Islet precursor cell (in vitro differentiated cells): Measurements from ENCODE around the gene FHOD3.
"Not testable (repeated sequence)": the region's sequence is repeated elsewhere in the genome, so short reads cannot be mapped to it uniquely, and the experiment has no call there.

Experiments
- DNase-seq: peaks from one replicate; pipeline ENCODE4 v3.0.0-alpha.2; 2018

The FHOD3 gene

GRCh38 chr18:36814994-36815393, 517.5 kb downstream of the FHOD3 start:
- no peak for DNase-seq

- DNase-seq: not testable (repeated sequence)
These were observed 518.6 kb downstream of the FHOD3 start for GRCh38 chr18:36816096-36816495.

- no peak for DNase-seq
These were observed 519.5 kb downstream of the FHOD3 start for GRCh38 chr18:36817039-36817438.

- DNase-seq: no peak
These were observed 521.1 kb downstream of the FHOD3 start for GRCh38 chr18:36818652-36819051.

- no peak for DNase-seq
These were observed 522.1 kb downstream of the FHOD3 start for GRCh38 chr18:36819621-36820020.

GRCh38 chr18:36821681-36822080, 524.2 kb downstream of the FHOD3 start:
- peak; percentile 54 for DNase-seq

- no peak for DNase-seq
These were observed 528.0 kb downstream of the FHOD3 start for GRCh38 chr18:36825526-36825925.

GRCh38 chr18:36826556-36826955, 529.0 kb downstream of the FHOD3 start:
- no peak for DNase-seq

GRCh38 chr18:36828157-36828629, 530.7 kb downstream of the FHOD3 start:
- DNase-seq: peak; percentile 72

GRCh38 chr18:36828630-36829361, 531.3 kb downstream of the FHOD3 start, which contains the start of the genes KIAA1328 and TPGS2:
TSS of gene KIAA1328 (plus strand) at chr18:36829127. CDS start at chr18:36829139, 12 bp downstream.
TSS of gene TPGS2 (minus strand) at chr18:36829002. CDS start at chr18:36828767, 235 bp downstream.
- DNase-seq: peak; percentile 94
